HL-60 (cell line): ENCODE results near the gene USP36.

Experiments
- DNase-seq, 2 experiments: peaks; one replicate each; pipeline ENCODE4 v3.0.0-alpha.2; 2010 to 2020; ENCODE audit warnings: low read depth in 1 of 2, low spot score in 1 of 2
- H3K27ac ChIP-seq: fragments of 250-450 bp; sonication (Bioruptor Pico); replicated peaks from 2 replicates; pipeline ENCODE4 v1.5.1; 2020; ENCODE audit warnings: mild to moderate bottlenecking, moderate library complexity
- H3K27me3 ChIP-seq: fragments of 250-450 bp; sonication (Bioruptor Pico); 2 replicates; pipeline ENCODE4 v1.5.1; 2021; ENCODE audit warnings: mild to moderate bottlenecking, moderate library complexity; ENCODE audit not compliant: insufficient read depth, poor library complexity, severe bottlenecking
- H3K4me3 ChIP-seq: replicated peaks from 2 replicates; pipeline ENCODE4 v1.5.1; 2011; ENCODE audit warnings: mild to moderate bottlenecking, control low read depth, low read length; ENCODE audit not compliant: insufficient read depth
- GABPA ChIP-seq: IDR thresholded peaks from 2 replicates; pipeline ENCODE4 v1.6.1; 2012; ENCODE audit warnings: low read depth
- POLR2AphosphoS5 ChIP-seq: IDR thresholded peaks from 2 replicates; pipeline ENCODE4 v1.6.1; 2012; ENCODE audit warnings: low read depth
- SPI1 ChIP-seq: IDR thresholded peaks from 2 replicates; pipeline ENCODE4 v1.6.1; 2012; ENCODE audit warnings: low read depth, mild to moderate bottlenecking, borderline replicate concordance
- TF ChIP-seq, protein P1 (sequence below): IDR thresholded peaks from one replicate; pipeline ENCODE4 v1.5.1; 2011; ENCODE audit warnings: low read length, control low read depth, inconsistent platforms; ENCODE audit not compliant: insufficient read depth
- TF ChIP-seq, protein P2 (sequence below): IDR thresholded peaks from 2 replicates; pipeline ENCODE4 v1.6.1; 2012; ENCODE audit warnings: low read depth; ENCODE audit not compliant: insufficient replicate concordance

The USP36 gene

GRCh38 chr17:78855561-78856165 is 15.0 kb upstream of the USP36 start:
- no peak overlapping the region for H3K4me3 ChIP-seq
- H3K27me3 ChIP-seq: no peaks in the 10 kb centered on the region
- TF ChIP-seq, protein P1, sequence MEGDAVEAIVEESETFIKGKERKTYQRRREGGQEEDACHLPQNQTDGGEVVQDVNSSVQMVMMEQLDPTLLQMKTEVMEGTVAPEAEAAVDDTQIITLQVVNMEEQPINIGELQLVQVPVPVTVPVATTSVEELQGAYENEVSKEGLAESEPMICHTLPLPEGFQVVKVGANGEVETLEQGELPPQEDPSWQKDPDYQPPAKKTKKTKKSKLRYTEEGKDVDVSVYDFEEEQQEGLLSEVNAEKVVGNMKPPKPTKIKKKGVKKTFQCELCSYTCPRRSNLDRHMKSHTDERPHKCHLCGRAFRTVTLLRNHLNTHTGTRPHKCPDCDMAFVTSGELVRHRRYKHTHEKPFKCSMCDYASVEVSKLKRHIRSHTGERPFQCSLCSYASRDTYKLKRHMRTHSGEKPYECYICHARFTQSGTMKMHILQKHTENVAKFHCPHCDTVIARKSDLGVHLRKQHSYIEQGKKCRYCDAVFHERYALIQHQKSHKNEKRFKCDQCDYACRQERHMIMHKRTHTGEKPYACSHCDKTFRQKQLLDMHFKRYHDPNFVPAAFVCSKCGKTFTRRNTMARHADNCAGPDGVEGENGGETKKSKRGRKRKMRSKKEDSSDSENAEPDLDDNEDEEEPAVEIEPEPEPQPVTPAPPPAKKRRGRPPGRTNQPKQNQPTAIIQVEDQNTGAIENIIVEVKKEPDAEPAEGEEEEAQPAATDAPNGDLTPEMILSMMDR: no peak
- TF ChIP-seq SPI1 (no peak), GABPA (no peak), POLR2AphosphoS5 (no peak)
- TF ChIP-seq, protein P2, sequence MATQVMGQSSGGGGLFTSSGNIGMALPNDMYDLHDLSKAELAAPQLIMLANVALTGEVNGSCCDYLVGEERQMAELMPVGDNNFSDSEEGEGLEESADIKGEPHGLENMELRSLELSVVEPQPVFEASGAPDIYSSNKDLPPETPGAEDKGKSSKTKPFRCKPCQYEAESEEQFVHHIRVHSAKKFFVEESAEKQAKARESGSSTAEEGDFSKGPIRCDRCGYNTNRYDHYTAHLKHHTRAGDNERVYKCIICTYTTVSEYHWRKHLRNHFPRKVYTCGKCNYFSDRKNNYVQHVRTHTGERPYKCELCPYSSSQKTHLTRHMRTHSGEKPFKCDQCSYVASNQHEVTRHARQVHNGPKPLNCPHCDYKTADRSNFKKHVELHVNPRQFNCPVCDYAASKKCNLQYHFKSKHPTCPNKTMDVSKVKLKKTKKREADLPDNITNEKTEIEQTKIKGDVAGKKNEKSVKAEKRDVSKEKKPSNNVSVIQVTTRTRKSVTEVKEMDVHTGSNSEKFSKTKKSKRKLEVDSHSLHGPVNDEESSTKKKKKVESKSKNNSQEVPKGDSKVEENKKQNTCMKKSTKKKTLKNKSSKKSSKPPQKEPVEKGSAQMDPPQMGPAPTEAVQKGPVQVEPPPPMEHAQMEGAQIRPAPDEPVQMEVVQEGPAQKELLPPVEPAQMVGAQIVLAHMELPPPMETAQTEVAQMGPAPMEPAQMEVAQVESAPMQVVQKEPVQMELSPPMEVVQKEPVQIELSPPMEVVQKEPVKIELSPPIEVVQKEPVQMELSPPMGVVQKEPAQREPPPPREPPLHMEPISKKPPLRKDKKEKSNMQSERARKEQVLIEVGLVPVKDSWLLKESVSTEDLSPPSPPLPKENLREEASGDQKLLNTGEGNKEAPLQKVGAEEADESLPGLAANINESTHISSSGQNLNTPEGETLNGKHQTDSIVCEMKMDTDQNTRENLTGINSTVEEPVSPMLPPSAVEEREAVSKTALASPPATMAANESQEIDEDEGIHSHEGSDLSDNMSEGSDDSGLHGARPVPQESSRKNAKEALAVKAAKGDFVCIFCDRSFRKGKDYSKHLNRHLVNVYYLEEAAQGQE: no peak
- no peak overlapping the region for H3K27ac ChIP-seq
- DNase-seq: no peak

- no peak overlapping the region for H3K27ac ChIP-seq
- H3K4me3 ChIP-seq: no peak overlapping the region
- no peaks in the 10 kb centered on the region for H3K27me3 ChIP-seq
- DNase-seq: no peak
- TF ChIP-seq GABPA (no peak), POLR2AphosphoS5 (no peak), SPI1 (no peak)
- TF ChIP-seq, protein P1: no peak
- TF ChIP-seq, protein P2: no peak
These were observed 13.9 kb upstream of the USP36 start for GRCh38 chr17:78854508-78854907.

- Histone ChIP-seq H3K4me3 (no peak overlapping the region), H3K27me3 (no peaks in the 10 kb centered on the region), H3K27ac (no peak overlapping the region)
- no peak for TF ChIP-seq SPI1
- TF ChIP-seq GABPA: no peak
- TF ChIP-seq, protein P1: no peak
- TF ChIP-seq, protein P2: no peak
- no peak for TF ChIP-seq POLR2AphosphoS5
- DNase-seq: no peak
These were observed 13.3 kb upstream of the USP36 start for GRCh38 chr17:78853926-78854394.
